Retina (tissue), 1 donor: ENCODE results near the gene CDR2L.
A peak's percentile ranks its signal among the peaks of the same experiment; 100 is the strongest.
"Not testable (repeated sequence)": the region's sequence is repeated elsewhere in the genome, so short reads cannot be mapped to it uniquely, and the experiment has no call there.

Experiments
- DNase-seq: peaks from one replicate; pipeline ENCODE4 v3.0.0-alpha.2; 2016

Gene CDR2L

DNA sequence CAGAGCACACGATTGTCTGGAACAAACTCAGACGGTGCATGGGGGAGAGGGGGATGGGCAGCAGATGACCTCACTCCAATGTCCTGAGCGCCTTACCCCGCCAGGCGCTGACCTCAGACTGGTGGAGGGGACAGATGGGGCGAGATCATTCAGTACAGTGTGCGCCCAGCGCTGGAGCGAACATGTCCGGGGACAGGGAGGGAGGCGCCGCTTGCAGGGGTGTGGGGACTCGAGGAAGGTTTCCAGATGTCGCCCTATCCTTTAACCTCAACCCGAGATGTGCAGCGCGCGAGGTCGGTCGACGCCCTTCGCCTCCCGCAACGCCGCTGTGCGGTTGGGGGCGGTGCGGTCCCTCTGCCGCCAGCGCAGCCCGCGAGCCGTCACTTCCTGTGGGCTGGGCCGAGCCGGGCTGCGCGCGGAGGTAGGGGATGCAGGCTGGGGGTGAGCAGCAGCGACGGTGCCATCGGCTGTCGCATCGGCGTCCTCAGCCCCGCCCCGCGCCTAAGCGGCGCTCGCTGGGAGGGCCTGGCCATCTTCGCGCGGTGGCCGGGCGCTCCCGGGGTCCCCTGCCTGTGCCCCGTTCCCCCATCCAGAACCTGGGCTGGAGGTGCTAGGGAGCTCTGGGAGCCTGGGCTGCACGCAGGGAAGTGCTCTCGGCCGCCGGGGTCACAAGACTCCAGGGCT is 5.3 kb upstream of the CDR2L start:
- DNase-seq: peak; percentile 95

DNA sequence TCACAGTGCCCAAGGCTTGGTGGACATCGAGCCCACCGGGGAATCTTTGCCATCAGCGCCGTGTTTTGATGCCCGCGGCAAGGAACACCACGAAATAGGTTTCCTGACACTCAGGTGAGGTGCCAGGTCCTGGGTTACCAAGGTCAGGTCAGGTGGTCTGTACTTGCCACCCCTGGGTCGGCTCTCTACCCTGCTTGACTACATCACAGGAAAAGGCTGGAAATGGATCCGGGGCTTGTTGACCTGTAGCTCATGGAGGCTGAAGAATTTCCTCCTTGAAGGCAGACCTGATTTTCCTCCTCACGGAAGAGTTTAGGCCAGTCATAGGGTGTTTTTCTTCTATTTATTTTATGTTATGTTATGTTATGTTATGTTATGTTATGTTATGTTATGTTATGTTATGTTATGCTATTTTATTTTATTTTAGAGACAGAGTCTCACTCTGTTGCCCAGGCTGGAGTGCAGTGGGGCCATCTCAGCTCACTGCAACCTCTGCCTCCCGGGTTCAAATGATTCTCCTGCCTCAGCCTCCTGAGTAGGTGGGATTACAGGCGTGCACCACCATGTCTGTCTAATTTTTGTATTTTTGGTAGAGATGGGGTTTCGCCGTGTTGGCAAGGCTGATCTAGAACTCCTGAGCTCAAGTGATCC is 4.6 kb upstream of the CDR2L start:
- not testable (repeated sequence) for DNase-seq

DNA sequence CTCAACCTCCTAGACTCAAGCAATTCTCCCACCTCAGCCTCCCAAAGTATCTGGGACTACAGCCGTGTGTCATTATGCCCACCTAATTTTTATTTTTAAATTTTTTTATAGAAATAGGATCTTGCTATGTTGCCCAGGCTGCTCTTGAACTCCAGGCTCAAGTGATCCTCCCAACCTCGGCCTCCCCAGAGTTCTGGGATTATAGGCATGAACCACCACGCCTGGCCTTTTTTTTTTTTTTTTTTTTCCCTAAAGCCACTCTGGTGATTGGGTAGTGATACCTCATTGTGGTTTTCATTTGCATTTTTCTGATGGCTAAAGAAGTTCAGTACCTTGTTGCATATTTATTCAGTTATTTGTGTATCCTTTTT is 1.2 kb upstream of the CDR2L start:
- no peak for DNase-seq

DNA sequence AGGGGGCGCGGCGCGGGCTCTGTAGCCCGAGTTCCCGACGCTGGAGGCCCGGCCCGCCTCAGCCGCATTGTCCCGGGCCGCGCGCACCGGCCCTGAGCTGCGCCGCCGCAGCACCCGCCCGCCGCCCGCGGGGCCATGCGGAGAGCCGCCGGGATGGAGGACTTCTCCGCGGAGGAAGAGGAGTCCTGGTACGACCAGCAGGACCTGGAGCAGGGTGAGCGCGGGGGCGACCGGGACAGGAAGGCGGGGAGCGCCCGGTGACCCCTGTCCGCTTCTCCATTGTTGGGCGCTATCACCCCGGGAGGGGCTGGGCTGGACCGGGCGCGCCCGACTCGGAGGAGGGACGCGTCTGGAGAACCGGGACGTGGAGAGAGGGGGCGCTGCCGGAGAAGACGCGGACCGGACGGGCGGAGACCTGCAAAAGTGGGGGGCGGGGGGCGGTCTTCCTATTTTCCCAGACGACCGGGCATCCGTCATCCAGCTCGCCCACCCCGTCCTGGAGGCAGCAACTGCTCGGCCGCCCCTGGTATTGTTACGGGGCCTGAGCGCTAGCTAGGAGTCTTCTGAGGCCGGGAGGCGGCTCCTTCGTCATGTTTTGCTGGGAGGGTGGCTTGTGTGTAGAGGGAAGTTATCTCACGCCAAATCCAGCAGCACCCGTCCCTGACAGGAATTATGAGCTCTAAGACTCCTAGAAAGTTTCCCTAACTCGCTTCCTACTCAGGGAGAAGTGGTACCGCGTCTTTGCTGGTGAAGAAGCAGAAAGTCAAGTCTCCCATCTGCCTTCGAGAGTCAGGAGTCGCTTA is 678 bp downstream of the CDR2L start:
- peak; percentile 88 for DNase-seq

DNA sequence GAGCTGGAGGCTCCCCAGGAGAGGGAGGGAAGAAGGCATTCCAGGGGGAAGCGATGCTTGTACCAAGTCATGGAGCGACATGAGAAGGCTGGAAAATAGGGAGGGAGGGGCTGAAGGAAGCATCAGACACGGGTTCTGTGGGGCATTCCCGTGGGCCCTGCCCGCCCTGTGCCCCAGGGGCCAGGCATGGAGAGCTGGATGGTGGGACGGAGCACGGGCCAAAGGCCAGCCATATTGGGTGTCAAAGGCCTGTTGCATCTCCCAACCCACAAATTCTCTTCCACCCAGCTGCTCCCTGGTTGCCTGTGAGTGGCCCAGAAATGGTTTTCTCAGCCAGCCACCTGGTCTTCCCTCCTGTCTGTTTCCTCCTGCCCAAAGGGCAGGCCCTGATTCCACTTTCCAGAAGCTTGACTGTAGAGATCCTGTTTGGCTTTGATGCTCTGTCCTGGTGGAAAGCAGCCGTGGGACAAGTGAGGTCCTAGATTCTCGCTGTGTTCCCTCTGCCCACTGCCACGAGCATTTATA is 3.2 kb downstream of the CDR2L start:
- no peak for DNase-seq

DNA sequence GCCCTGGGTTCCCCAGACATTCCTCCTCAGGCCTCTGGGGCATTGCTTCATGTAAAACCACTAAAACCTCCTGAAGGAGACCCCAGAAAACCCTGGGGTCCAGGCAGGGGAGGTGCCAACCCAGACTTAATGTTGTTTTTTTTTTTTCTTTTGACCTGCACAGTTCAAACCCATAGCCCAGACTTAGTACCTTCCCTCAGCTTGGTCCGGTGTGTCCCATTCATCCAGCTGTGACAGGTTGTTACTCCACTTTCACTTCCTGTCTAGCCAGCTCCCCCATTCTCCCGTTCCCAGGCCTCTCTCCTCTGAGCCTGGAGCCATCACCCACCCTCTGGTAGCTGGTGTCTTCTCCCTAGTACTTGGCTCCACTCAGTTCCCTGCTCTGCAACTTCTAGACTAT is 4.8 kb downstream of the CDR2L start:
- no peak for DNase-seq

DNA sequence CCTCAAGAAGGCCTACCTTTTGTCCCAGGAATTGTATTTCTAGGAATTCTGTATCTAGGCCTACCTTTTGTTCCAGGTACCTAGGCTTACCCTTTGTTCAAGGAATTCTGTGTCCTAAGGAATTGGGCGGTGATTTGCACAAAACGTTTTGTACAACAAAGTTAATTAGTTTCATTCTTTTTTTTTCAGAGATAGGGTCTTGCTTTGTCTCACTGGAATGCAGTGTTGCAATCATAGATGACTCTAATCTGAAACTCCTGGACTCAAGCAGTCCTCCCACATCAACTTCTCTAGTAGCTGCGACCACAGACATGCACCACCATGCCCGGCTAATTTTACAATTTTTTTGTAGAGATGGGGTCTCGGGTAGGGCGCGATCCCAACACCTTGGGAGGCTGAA is 7.0 kb downstream of the CDR2L start:
- no peak for DNase-seq

DNA sequence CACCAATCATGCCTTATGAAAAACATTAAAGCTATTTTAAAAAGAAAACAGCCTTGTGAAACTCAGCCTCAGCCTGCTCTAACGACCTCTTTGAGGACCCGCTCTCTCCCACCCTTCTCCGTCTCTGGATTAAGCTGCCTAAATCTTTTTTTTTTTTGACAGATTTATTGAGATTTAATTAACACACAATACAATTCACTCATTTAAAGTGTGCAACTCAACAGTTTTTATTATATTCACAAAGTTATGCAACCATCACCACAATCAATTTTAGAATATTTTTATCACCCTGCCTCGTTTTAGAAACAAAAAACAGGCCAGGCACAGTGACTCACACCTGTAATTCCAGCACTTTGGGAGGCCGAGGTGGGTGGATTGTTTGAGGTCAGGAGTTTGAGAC is 8.4 kb downstream of the CDR2L start:
- DNase-seq: no peak

DNA sequence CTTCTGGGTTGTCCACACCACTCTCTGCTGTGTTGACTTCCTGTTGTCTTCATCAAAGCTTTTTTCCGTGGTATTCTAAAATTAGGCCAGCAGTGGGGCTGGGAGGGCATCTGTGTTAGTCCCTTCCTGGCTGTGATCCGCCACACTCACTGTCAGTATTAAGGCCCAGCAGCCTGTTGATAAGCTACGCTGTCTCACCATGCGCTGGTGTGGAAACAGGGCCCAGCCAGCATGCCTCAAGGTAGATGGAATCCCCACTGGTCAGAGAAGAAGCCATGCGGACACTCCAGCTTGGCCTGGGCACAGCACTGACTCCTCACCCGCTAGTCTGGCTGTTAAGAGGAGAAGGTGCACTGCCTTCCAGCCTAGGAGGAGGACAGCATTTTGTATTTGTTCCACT is 11.4 kb downstream of the CDR2L start:
- no peak for DNase-seq

DNA sequence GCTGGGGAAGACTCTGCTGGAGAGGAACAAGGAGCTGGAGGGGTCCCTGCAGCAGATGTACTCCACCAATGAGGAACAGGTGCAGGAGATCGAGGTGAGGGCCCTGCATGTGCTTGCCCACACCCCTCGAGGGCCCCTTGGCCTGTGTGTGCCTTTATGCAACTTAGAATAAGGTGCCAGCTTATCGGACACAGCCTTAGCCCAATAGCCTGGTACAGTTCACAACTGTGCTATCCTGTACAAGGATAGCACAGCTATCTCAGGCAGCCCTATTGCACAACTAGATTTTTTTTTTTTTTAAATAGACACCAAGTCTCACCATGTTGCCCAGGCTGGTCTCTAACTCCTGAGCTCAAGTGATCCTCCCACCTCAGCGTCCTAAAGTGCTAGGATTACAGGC is 12.1 kb downstream of the CDR2L start:
- no peak for DNase-seq

DNA sequence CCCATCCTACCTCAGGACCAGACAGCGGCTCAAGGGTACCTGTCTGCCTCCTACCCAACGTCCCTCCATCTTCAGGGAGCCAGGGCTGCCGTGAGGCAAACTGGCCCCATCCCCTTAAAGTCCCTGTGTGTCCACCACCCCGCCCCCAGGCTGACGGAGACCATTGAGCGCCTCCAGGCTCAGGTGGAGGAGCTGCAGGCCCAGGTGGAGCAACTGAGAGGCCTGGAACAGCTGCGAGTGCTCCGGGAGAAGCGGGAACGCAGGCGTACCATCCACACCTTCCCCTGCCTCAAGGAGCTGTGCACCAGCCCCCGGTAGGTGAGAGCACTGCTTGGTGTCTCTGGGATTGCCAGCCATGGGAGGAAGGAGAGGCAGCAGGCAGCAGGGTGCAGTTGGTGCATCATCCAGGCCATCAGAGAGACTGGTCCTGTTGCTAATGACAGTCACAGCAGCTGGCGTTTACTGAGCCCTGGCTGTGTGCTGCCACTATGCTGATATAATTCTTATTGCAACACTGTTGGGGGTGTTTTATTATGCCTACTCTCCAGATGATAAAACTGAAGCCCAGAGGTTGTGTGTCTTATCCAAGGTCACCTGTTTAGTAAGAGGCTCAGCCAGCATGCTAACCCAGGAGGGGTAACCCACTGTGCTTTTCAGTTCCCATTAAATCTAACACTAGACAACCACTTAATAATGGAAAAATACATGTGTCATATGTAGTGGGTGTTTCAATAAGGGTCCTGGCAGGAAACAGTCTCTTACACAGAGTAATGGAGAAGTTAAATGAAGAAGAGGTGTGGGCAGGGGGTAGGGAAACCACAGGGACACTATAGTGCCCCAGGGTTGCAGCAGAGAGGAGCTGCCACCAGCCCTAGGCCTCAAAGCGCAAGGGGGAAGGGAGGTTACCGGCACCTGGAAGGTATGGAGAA is 14.7 kb downstream of the CDR2L start:
- DNase-seq: no peak

DNA sequence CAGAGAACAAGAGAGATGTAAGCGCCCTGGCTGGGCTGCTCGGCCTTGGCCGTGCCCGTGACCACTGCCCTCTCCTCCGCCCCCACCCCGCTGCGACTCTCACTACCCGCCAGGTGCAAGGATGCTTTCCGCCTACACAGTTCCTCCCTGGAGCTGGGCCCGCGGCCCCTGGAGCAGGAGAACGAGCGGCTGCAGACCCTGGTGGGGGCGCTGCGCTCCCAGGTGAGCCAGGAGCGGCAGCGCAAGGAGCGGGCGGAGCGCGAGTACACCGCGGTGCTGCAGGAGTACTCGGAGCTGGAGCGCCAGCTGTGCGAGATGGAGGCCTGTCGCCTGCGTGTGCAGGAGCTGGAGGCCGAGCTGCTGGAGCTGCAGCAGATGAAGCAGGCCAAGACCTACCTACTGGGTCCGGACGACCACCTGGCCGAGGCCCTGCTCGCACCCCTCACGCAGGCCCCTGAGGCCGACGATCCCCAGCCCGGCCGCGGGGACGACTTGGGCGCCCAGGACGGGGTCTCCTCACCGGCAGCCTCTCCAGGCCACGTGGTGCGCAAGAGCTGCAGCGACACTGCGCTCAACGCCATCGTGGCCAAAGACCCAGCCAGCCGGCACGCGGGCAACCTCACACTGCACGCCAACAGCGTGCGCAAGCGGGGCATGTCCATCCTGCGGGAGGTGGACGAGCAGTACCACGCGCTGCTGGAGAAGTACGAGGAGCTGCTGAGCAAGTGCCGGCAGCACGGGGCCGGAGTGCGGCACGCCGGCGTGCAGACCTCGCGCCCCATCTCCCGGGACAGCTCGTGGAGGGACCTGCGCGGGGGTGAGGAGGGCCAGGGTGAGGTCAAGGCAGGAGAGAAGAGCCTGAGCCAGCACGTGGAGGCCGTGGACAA is 15.9 kb downstream of the CDR2L start:
- no peak for DNase-seq

DNA sequence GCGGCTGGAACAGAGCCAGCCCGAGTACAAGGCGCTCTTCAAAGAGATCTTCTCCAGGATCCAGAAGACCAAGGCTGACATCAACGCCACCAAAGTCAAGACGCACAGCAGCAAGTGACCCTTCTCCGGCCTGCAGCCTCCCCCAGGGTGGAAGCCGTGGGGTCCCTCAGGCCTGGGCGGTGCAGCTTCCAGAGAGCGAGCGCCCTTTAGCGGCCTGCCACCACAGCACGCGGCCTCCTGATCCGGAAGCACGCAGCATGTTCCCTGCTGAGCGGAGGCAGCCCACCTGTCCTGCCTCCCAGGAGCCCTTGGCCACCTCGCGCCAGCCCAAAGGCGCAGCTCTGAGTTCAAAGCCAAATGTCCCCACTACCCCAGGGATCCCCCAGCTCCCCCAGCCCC is 16.5 kb downstream of the CDR2L start:
- no peak for DNase-seq

DNA sequence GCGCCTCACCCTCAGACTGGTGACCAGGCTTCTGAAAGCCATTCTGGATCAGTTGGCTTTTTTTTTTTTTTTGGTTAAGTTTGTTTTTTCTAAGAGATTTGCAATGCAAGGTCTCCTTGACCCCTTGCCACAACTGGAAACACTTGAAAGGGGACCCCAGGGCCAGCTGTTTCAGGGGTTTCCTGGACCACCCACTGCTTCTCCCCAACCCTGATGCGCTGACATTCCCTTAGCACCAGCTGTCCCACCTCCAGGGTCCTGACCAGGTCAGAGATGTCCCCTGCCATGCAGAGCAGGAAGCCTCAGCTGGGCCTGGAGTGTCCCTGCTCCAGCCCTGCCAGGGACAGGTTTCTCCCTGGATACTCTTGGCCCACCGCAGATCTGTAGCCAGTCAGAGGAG is 16.9 kb downstream of the CDR2L start:
- no peak for DNase-seq

DNA sequence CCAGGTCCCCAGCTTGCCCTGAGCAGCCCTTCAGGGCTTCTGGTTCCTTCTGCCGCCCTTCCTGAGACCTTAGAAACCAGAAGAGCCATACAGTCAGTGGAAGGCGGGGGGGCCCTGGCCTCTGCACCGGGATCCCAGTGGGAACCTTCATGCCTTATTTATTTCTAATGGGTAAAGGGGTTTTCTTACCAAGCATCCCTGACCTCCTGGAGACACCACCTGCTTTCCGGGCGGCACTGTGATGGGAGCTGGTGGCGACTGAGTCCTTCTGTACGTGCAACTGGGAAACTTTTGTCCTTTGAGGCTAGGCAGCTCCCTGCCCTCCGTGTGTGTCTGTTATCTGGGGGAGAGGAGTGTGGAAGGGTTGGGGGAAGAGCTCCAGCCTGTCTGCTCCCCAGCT is 17.9 kb downstream of the CDR2L start:
- DNase-seq: no peak

DNA sequence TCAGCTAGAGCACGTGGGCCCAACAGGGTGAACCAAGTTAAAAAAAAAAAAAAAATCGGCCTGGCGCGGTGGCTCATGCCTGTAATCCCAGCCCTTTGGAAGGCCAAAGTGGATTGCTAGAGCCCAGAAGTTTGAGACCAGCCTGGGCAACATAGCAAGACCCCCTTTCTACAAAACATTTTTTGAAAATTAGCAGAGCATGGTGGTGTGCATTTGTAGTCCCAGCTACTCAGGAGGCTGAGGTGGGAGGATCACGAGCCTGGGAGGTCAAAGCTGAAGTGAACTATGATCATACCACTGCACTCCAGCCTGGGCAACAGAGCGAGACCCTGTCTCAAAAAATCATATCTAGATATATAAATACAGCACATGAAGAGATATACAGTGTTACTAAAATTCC is 18.7 kb downstream of the CDR2L start:
- not testable (repeated sequence) for DNase-seq

DNA sequence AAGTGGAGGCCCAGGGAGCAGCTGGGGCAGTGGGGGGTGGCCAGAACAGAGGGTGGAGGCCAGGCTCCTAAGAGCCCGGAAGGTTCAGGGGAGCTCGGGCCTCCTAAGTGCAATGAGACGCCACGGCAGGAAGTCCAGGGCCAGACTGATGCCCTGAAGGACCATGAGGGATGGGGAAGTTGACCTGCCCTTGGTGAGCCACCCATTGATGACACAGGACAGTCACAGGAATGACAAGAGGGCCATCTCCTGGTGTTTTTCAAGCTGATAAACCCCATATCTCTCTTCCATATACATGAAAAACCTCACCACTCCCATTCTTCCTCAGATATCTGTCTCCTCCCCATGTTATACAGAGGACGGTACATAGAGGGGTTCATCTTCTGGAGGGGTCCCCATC is 19.2 kb downstream of the CDR2L start:
- DNase-seq: no peak

DNA sequence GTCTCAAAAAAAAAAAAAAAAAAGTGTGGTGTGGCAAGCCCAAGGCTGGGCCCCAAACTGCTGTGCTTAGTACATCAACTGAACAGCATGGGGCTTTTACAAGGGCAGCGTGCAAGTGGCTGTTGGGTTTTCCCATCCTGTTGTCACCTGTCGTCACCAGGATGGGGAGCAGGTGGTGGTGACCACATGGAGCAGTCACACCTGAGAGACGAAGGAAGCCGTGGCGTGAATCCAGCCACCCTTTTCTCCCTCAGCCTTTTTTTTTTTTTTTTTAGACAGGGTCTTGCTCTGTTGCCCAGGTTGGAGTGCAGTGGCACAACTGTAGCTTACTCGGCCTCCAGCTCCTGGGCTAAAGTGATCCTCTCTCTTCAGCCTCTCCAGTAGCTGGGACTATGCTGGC is 20.9 kb downstream of the CDR2L start:
- no peak for DNase-seq

DNA sequence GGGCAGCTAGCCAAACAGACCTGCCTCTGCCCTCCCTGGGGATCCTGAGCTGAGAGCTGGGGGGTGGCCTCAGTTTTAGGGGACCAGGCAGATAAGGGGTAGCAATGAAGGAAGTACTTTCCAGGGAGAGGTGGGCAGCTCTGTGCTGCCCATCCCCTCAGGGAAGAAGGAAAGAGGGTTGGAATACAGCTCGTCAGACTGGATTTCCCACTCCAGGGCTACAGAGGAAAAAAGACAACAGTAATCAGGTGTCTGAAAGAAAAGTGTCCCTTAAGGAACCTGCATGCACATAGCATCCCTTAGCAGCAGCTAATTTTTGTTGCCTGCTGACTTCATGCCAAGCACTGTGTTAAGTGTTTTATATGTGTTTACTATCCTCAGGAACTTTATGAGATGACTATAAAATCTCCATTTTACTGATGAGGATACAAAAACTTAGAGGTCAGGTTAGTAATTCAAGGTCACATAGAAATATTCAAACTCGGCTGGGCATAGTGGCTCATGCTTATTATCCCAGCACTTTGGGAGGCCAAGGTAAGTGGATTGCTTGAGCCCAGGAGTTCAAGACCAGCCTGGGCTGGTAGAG is 21.8 kb downstream of the CDR2L start:
- DNase-seq: no peak

DNA sequence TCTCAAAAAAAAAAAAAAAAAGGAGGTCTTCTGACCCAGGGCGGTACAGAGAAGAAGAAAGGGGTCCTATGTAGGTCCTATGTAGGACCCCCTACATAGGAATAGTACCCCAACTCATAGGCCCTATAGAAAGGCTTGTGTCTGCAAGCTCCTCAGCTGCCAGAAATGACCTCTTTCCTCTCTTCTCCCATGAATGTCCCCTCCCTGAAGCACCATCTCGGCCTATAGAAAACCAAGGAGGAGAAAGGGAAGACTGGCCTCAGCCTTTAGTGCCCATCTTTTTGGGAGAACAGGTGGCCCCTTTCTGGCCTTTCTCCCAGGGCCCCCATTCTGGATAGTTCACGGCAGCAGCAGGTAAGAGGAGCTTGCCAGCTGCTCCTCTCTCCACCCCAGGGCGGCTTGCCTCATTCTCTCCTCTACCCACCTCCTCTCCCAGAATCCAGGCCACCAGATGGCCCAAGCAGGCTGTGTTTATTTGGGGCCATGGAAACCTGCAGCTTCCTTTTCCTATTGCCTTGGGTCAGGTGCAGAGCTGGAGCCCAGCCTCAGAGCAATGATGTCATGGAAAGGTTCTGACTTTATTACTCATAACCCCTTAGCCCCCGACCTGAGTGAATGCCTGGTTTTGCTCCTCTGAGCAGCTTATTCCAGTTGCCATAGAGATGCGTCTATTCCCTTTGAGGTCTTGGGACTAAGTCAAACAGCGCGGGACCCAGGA is 23.4 kb downstream of the CDR2L start:
- DNase-seq: peak; percentile 46
